DND-41 (cell line): ENCODE results near the gene MACROD1.

Experiments used
- ATAC-seq: fragments of 200-7000 bp; cut with Tn5 transposase; 3 replicates; pipeline ENCODE4 v1.9.1; 2021; ENCODE audit warnings: low read depth; ENCODE audit not compliant: insufficient read depth
- DNase-seq: peaks from one replicate; pipeline ENCODE4 v3.0.0-alpha.2; 2020
- H2AFZ ChIP-seq: 2 replicates; pipeline ENCODE4 v1.6.0; 2012; ENCODE audit warnings: low read depth, low read length
- H3K27ac ChIP-seq: 2 replicates; pipeline ENCODE4 v1.5.1; 2012; ENCODE audit warnings: low read length, inconsistent platforms
- H3K27me3 ChIP-seq: fragments of 200-600 bp; sonication (generic); 2 replicates; pipeline ENCODE4 v1.6.0; 2012; ENCODE audit warnings: low read length, mild to moderate bottlenecking, inconsistent platforms; ENCODE audit not compliant: insufficient read depth, poor library complexity
- H3K36me3 ChIP-seq: 2 replicates; pipeline ENCODE4 v1.5.1; 2012; ENCODE audit warnings: low read length, inconsistent platforms; ENCODE audit not compliant: insufficient read depth
- H3K4me1 ChIP-seq: 2 replicates; pipeline ENCODE4 v1.5.1; 2012; ENCODE audit warnings: mild to moderate bottlenecking, low read length; ENCODE audit not compliant: insufficient read depth
- H3K4me2 ChIP-seq: 2 replicates; pipeline ENCODE4 v1.6.0; 2012; ENCODE audit warnings: mild to moderate bottlenecking, moderate library complexity, low read length, inconsistent platforms; ENCODE audit not compliant: insufficient read depth
- H3K4me3 ChIP-seq, 2 experiments: fragments of 200-600 bp in 1 of 2; shearing (Covaris generic) in 1 of 2; 2 replicates each; pipeline ENCODE4 v1.5.1; 2012 to 2016; ENCODE audit warnings: inconsistent platforms in 2 of 2, low read length in 2 of 2, mild to moderate bottlenecking in 2 of 2, low read depth in 1 of 2, moderate library complexity in 1 of 2
- H3K79me2 ChIP-seq: 2 replicates; pipeline ENCODE4 v1.6.0; 2012; ENCODE audit warnings: low read length, inconsistent platforms; ENCODE audit not compliant: insufficient read depth
- H3K9ac ChIP-seq: 2 replicates; pipeline ENCODE4 v1.6.0; 2012; ENCODE audit warnings: low read depth, mild to moderate bottlenecking, inconsistent platforms, low read length, moderate library complexity
- H3K9me3 ChIP-seq: 2 replicates; pipeline ENCODE4 v1.5.1; 2012; ENCODE audit warnings: low read length, moderate library complexity, mild to moderate bottlenecking, inconsistent platforms; ENCODE audit not compliant: insufficient read depth, severe bottlenecking
- H4K20me1 ChIP-seq: 2 replicates; pipeline ENCODE4 v1.6.0; 2012; ENCODE audit warnings: low read length; ENCODE audit not compliant: insufficient read depth
- EZH2 ChIP-seq: IDR thresholded peaks from 3 replicates; pipeline ENCODE4 v1.6.1; 2012; ENCODE audit warnings: borderline replicate concordance, low read depth, mild to moderate bottlenecking, moderate library complexity, low read length, inconsistent platforms; ENCODE audit not compliant: severe bottlenecking
- TF ChIP-seq, protein P1 (sequence below): IDR thresholded peaks from 2 replicates; pipeline ENCODE4 v1.5.1; 2012; ENCODE audit warnings: borderline replicate concordance, low read length, moderate library complexity, mild to moderate bottlenecking; ENCODE audit not compliant: poor library complexity, severe bottlenecking; ENCODE audit errors: extremely low read depth

The MACROD1 gene

GRCh38 chr11:64119700-64120099, 46.2 kb downstream of the MACROD1 start:
- Histone ChIP-seq H3K9ac (no peak overlapping the region), H3K36me3 (no peaks in the 10 kb centered on the region), H4K20me1 (peaks cover 23% of the 10 kb centered on the region; the same call in 1 of the 2 replicates), H3K27me3 (no peaks in the 10 kb centered on the region), H2AFZ (no peak overlapping the region), H3K4me3 (no peak overlapping the region), H3K4me2 (no peak overlapping the region), H3K27ac (no peak overlapping the region), H3K9me3 (no peaks in the 10 kb centered on the region), H3K79me2 (no peaks in the 10 kb centered on the region), H3K4me1 (no peaks in the 10 kb centered on the region)
- DNase-seq = no peak
- ATAC-seq = no peak
- TF ChIP-seq, protein P1, sequence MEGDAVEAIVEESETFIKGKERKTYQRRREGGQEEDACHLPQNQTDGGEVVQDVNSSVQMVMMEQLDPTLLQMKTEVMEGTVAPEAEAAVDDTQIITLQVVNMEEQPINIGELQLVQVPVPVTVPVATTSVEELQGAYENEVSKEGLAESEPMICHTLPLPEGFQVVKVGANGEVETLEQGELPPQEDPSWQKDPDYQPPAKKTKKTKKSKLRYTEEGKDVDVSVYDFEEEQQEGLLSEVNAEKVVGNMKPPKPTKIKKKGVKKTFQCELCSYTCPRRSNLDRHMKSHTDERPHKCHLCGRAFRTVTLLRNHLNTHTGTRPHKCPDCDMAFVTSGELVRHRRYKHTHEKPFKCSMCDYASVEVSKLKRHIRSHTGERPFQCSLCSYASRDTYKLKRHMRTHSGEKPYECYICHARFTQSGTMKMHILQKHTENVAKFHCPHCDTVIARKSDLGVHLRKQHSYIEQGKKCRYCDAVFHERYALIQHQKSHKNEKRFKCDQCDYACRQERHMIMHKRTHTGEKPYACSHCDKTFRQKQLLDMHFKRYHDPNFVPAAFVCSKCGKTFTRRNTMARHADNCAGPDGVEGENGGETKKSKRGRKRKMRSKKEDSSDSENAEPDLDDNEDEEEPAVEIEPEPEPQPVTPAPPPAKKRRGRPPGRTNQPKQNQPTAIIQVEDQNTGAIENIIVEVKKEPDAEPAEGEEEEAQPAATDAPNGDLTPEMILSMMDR = no peak
- TF ChIP-seq EZH2 = no peak

- no peaks in the 10 kb centered on the region for H3K36me3 ChIP-seq
- no peak overlapping the region for H3K4me2 ChIP-seq
- no peak overlapping the region for H3K4me3 ChIP-seq
- H3K27ac ChIP-seq = no peak overlapping the region
- ATAC-seq (no peak), DNase-seq (no peak)
- no peak overlapping the region for H2AFZ ChIP-seq
- no peaks in the 10 kb centered on the region for H3K27me3 ChIP-seq
- no peak for TF ChIP-seq EZH2
- TF ChIP-seq, protein P1 = no peak
- no peaks in the 10 kb centered on the region for H3K9me3 ChIP-seq
- no peaks in the 10 kb centered on the region for H3K79me2 ChIP-seq
- no peak overlapping the region for H3K9ac ChIP-seq
- peaks cover 21% of the 10 kb centered on the region; the same call in 1 of the 2 replicates for H4K20me1 ChIP-seq
- H3K4me1 ChIP-seq = no peaks in the 10 kb centered on the region
These were observed 46.8 kb downstream of the MACROD1 start for GRCh38 chr11:64118876-64119665.

DNA sequence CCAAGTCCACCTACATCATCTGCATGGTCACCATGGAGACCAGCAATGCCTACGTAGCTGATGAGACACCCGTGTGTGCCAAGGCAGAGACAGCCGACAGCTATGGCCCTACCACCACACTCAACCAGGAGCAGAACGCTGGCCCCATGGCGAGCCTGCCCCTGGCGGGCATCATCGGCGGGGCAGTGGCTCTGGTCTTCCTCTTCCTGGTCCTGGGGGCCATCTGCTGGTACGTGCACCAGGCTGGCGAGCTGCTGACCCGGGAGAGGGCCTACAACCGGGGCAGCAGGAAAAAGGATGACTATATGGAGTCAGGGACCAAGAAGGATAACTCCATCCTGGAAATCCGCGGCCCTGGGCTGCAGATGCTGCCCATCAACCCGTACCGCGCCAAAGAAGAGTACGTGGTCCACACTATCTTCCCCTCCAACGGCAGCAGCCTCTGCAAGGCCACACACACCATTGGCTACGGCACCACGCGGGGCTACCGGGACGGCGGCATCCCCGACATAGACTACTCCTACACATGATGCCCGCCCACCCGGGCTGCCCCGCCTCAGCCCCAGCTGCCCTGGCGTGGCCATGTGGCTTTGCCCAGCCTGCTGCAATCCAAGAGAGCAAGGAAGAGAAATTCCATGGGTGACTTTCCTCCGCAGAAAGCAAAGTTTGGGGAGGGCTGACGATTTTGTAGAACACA, 48.0 kb downstream of the MACROD1 start:
- Histone ChIP-seq H4K20me1 (peaks cover 15% of the 10 kb centered on the region; the same call in 1 of the 2 replicates), H3K4me1 (no peaks in the 10 kb centered on the region), H3K27me3 (no peaks in the 10 kb centered on the region)

More for the DNA sequence above, 48.0 kb downstream of the MACROD1 start:
- Histone ChIP-seq H3K9ac (no peak overlapping the region), H3K27ac (no peak overlapping the region), H3K4me3 (no peak overlapping the region), H3K36me3 (no peaks in the 10 kb centered on the region), H3K9me3 (no peaks in the 10 kb centered on the region), H3K79me2 (no peaks in the 10 kb centered on the region), H2AFZ (no peak overlapping the region), H3K4me2 (no peak overlapping the region)
- DNase-seq (no peak), ATAC-seq (no peak)
- no peak for TF ChIP-seq EZH2
- TF ChIP-seq, protein P1 = no peak
